GM10266 (cell line): ENCODE results near the gene CACNB1.

Experiments
- DNase-seq: peaks from one replicate; pipeline ENCODE4 v3.0.0; 2012; ENCODE audit errors: extremely low spot score
- CTCF ChIP-seq: IDR thresholded peaks from 2 replicates; pipeline ENCODE4 v1.5.1; 2012; ENCODE audit warnings: mild to moderate bottlenecking, low read depth; ENCODE audit not compliant: control insufficient read depth, insufficient read depth; ENCODE audit errors: missing control alignments

The CACNB1 gene

GRCh38 chr17:39174920-39175694 is 22.4 kb downstream of the CACNB1 start:
- peak; percentile 84 for DNase-seq
- TF ChIP-seq CTCF, result peak; percentile 75

- TF ChIP-seq CTCF, result no peak
- DNase-seq, result no peak
These were observed 23.8 kb downstream of the CACNB1 start for GRCh38 chr17:39173526-39174274.

DNA sequence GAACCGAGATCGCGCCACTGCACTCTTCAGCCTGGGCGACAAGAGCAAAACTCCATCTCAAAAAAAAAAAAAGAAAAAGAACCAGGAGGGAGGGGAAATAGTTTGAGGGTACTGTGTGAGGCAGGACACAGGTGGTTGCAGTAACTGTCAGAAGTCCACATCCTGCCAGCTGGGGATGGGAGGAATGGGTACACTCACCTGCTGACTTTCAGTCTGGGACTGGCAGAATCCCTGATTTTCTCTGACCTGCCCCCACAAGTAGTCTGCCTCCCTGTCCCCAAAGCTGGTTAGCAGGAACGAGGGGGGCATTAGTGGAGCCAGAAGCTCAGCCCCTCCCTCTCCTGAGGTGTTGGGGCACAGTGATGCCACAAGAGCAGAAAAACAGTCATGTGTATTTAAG is 24.4 kb downstream of the CACNB1 start:
- DNase-seq, result no peak
- no peak for TF ChIP-seq CTCF

DNA sequence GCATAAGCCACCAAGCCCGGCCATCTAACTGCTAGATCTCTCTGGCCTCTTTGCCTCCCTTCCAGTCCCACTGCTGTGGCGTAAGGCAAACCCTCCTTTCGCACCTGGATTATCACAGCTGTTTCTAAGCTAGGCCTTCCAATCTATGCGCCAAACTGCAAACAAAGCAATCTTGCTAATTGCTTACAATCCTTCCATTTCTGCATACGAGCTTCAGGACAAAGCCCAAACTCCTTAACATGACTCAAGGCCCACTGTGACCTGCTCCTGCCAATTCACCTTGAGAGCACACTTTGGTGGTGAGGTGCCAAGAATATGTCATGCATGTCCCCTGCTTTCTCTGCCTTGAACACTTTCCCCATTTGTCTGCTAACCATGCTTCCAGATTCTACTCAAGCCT is 25.5 kb downstream of the CACNB1 start:
- TF ChIP-seq CTCF, result no peak
- no peak for DNase-seq

- TF ChIP-seq CTCF, result no peak
- DNase-seq, result no peak
These were observed 26.9 kb downstream of the CACNB1 start for GRCh38 chr17:39170558-39170957.

DNA sequence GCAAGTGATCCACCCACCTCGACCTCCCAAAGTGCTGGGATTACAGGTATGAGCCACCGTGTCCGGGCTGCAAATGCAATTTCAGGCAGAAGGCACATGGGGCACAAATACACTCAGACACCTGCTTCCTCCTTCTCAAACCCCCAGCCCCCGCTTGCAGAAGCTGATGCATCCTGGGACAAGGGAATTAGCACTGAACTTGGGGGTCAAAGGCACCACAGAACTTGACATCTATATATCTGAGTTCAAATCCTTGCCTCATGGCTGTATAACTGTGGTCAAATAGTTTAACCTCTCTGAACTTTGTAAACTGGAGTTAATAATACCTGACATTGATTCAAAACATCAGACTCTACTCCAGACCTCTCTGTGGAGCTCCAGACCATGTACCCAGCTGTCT is 27.4 kb downstream of the CACNB1 start:
- no peak for TF ChIP-seq CTCF
- DNase-seq, result no peak

- no peak for TF ChIP-seq CTCF
- DNase-seq, result no peak
These were observed 28.0 kb downstream of the CACNB1 start for GRCh38 chr17:39169518-39169917.
